ENCODE results near the gene BCL2.

BCL2 gene

DNA sequence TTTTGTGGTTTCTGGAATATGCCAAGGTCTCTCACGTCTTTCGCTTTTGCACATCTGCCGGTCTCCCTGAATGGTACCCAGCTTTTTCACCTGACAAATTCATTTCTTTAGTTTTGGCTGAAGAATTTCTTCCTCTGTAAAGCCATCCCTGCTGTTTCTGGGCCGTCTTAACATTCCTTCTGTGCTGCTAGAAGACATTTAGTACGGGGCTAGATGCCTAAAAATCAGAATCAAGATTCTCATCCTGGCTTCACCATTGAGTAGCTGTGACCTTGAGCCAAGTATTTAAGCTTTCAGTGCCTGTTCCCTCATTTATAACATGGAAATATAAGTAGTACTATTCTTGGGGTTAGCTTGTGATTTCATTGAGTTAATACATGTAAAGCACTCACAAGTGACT, 6.4 kb upstream of the BCL2 start:
- DNase-seq (ENCODE audit: low spot score), result no peak

DNA sequence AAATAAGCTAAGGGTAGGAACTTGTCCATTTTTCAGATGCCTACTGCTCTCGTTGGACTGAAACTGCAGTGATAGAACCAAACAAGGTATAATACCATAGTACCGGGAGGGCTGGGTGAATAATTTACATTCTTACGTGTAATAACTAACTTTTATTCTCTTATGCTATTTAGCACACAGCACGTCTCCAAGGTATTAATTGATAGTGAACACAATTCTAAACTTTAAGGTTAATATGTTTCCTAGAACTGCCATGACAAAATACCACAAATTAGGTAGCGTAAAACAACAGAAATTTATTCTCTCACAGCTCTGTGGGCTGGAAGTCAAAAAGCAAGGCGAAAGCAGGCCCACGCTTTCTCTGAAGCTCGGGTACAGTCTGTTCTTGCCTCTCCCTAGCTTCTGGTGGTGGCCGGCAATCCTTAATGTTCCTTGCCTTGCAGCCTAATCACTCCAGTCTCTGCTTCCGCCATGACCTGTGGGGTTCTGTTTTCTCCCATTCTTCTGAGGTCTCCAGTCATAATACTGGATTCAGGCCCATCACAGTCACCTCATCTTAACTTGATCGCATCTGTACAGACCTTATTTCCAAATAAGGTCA, 5.6 kb upstream of the BCL2 start:
- DNase-seq (ENCODE audit: low spot score), result no peak

GRCh38 chr18:63322908-63323634, 3.5 kb upstream of the BCL2 start:
- DNase-seq (ENCODE audit: low spot score), result peak; percentile 56

DNA sequence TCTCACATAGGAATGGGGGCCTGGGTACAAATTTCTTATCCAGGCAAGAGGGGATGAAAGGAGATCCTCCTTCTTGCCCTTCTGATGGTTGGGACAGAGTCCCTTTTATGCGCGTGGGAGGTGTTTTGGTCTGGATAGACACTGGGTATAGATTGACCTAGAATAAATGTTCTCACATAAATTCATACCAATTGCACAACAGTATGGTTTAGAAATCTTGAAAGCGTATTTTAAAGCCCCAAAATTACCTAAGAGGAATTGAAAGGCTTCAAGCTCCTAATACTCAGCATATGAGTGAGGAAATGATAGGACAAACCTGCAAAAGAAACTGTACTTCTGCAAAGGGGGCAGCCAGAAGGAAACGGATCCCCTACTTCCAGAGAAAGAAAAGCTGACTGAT, 2.6 kb upstream of the BCL2 start:
- DNase-seq (ENCODE audit: low spot score), result no peak

GRCh38 chr18:63321291-63321690, 1.7 kb upstream of the BCL2 start:
- no peak for DNase-seq (ENCODE audit: low spot score)

DNA sequence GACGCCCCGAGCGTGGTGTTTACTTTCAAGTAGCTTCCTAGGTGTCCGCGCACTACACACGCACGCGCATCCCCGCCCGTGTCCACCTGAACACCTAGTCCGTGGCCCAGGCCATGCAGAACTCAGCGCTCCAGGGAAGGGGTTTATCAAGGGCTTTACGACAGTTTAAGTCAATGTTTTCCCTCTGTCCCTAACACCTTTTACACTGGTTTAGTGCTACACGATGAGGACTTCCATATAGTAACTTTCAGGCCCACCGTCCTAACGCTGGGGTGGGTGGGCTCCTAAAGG, 1.4 kb upstream of the BCL2 start:
- DNase-seq (ENCODE audit: low spot score), result no peak

DNA sequence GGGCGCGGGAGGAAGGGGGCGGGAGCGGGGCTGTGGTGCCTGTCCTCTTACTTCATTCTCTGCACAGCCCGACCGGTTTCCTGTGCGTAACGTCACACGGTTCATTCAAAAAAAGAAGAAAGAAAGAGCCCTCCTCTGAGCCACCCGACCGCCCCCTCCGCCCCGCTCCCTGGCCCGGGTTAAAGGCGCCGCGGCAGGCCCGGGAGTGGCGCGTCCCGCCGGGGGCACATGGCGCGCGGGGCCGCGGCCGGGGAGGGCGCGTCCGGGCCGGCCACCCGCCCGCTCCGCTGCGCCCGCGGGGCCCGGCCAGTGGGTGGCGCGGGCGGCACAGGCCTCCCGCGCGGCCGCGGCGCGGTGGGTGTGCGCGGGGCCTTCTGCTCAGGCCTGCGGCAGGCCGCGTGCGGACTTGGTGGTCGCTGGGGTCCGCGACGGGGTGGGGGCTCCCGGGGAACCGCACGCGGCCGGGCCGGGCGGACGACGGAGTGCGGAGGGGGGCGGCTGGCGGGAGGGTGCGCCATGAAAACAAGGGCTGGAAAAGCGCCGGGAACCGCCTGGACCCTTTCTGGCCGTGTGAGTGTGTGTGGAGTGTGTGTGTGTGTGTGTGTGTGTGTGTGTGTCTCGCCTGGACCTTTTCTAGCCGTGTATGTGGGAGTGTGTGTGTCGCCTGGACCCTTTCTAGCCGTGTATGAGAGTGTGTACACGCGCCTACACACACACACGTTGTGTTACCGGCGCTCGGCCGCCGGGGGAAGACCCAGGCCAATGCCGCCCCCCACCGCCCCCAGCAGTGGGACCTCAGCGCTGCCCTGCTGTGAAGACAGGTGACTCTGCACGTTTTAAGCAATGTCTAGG, 780 bp upstream of the BCL2 start:
- DNase-seq (ENCODE audit: low spot score), result peak; percentile 43

DNA sequence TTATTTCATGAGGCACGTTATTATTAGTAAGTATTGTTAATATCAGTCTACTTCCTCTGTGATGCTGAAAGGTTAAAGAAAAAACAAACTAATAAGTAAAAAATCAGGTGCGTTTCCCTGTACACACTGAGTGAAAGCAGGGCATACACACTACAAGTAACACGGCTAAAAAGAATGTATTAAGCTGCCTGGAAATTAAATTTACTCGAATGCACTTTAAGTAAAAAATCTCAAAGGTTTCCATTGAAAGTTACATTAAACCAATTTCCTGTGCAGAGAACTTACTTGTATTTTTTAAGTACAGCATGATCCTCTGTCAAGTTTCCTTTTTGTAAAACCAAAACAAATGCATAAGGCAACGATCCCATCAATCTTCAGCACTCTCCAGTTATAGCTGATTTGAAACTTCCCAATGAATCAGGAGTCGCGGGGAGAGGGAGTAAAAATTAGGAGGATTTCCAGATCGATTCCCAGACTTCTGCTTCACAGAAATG, 633 bp downstream of the BCL2 start:
- DNase-seq (ENCODE audit: low spot score), result no peak

- DNase-seq (ENCODE audit: low spot score), result no peak
Observed at GRCh38 chr18:63317982-63318888, 1.3 kb downstream of the BCL2 start.

DNA sequence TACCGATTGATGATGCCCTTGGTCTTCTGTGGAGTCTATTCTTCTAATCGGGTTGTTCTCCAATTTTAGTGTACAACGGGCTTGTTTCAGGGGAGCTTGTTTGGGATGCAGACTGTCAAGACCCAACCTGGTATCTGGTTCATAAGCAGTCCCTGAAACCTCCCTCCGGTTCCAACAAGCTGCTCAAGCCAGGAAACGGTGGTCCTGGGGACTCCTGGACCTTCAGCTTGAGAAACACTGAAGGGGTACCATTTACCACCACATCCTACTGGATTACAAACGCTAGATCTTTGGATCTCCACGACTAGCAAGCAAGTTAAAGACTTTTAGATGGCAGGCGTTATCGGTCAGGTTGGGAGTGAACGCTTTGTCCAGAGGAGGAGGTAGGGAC, 2.0 kb downstream of the BCL2 start:
- no peak for DNase-seq (ENCODE audit: low spot score)

- no peak for DNase-seq (ENCODE audit: low spot score)
Observed at GRCh38 chr18:63316612-63317555, 2.7 kb downstream of the BCL2 start.

- DNase-seq (ENCODE audit: low spot score), result no peak
Observed at GRCh38 chr18:63315876-63316275, 3.7 kb downstream of the BCL2 start.

- no peak for DNase-seq (ENCODE audit: low spot score)
Observed at GRCh38 chr18:63315131-63315662, 4.4 kb downstream of the BCL2 start.

DNA sequence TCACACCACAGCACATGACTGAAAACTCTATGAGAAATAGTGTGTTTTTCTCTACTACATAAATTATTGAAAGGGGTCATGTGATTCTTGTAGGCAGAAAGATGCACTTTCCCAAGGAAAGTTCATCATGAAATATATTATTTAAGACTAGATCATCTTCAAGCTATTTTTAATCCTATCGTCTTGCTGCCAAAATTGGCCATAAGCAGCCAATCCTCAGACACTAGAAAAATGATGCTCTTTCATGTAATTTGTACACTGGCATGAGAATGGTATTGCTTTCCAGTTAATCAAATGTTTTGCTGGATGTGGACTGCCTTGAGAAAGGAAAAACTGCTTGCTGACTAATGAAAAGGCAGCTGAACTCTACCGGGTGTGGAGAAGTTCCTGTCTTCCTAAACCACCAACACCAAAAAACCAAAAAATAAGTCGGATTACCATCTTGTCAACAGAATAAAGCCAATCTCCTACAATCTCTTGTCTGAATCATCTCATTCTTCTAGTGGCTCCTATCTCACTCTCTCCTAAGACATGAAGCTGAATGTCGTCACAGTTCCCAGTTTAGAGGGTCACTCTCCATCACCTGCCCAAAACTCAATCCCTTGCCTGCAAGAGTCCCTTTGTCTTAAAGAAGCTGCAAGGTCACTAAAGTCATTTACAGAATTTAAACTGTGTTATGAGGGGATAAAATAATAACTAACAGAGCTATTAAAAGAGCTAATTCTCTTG, 5.3 kb downstream of the BCL2 start:
- no peak for DNase-seq (ENCODE audit: low spot score)

DNA sequence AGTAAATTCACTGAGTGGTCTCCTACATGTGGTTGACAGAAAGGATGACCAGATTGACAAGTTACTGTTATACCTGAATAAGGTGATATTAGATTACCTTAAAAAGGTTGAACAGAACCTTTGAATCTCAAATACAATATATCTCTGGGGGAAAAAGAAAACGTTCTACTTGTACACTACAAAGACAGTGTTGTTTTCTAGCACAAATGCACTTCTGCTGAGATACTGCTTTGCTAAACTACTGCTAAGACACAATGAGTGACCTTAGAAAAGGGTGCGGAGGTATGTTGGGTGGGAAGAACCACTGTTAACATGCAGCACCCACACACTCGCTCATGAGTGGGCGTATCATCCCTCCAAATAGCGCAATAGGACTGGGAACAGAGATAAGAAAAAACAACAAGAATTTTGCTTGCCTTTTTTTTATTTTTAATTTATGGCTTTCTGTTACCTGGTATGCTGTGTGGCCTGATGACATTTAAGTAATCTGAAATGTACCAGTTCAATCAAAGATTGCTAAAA, 6.1 kb downstream of the BCL2 start:
- no peak for DNase-seq (ENCODE audit: low spot score)

DNA sequence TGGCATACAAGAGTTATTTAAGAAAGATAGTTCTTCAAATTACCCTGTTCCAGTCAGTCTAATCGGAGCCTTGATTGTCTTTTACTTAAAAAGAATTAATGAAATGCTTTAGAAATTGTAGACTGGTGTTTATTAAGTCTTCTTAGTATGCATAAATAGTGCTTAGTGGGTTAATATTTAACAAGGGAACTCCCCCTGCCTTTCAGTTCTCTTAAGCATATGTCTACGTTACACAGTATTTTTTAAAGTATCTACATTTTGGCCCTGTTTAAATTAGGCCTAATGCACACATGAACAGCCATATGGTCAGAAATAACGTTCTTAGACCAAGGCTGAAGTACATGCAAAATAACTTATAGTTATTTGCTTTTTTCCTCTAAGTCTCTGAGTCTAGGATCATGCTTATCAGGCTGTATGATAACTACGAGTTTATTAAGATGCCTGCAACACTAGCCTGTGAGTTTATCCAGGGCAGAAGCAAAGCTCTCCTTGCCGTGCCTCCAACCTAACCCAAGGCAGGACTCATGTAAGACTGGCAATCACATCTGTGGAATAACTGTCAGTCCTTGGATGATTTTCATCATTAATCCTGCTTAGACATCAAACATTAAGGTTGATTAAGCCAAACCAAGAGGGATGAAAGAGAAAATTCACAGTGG, 6.7 kb downstream of the BCL2 start:
- DNase-seq (ENCODE audit: low spot score), result no peak

DNA sequence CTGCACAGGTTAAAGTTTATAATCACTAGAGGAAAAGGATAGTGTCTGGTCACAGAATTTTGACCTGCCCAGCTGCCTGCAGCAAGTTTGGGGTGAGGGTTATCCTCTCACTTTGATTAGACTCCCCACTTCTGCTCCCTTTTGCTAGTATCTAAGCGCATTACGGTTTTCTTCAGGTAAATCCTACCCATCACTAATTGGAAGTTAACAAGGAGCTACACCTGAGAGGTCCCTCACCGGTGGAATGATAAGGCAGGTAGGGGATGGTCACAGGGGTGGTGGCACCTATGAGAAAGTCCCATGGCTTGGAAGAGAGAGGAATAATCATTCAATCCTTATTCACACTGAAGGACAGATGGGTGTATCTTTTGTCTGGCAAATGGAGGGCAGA, 7.6 kb downstream of the BCL2 start:
- DNase-seq (ENCODE audit: low spot score), result no peak

- no peak for DNase-seq (ENCODE audit: low spot score)
Observed at GRCh38 chr18:63311118-63312018, 8.2 kb downstream of the BCL2 start.
